GM19397 (cell line): ENCODE data around the gene CHD1.
"Not testable (repeated sequence)": the region's sequence is repeated elsewhere in the genome, so short reads cannot be mapped to it uniquely, and the experiment has no call there.

ENCODE experiments used
- ATAC-seq: cut with Tn5 transposase; IDR thresholded peaks from one replicate; pipeline ENCODE4 v1.9.1; 2021; ENCODE audit warnings: mild to moderate bottlenecking, moderate library complexity; ENCODE audit not compliant: unreplicated experiment

The CHD1 gene

GRCh38 chr5:98928873-98929709 lies at the start of gene CHD1:
CHD1 (minus strand) TSS chr5:98929007; CDS start chr5:98926386, 2,621 bp downstream.
- peak; percentile 61 for ATAC-seq

- ATAC-seq = no peak
These were observed 49.7 kb upstream of the CHD1 start for GRCh38 chr5:98978528-98978927.

GRCh38 chr5:98977723-98978122 lies 48.9 kb upstream of the CHD1 start:
- no peak for ATAC-seq

DNA sequence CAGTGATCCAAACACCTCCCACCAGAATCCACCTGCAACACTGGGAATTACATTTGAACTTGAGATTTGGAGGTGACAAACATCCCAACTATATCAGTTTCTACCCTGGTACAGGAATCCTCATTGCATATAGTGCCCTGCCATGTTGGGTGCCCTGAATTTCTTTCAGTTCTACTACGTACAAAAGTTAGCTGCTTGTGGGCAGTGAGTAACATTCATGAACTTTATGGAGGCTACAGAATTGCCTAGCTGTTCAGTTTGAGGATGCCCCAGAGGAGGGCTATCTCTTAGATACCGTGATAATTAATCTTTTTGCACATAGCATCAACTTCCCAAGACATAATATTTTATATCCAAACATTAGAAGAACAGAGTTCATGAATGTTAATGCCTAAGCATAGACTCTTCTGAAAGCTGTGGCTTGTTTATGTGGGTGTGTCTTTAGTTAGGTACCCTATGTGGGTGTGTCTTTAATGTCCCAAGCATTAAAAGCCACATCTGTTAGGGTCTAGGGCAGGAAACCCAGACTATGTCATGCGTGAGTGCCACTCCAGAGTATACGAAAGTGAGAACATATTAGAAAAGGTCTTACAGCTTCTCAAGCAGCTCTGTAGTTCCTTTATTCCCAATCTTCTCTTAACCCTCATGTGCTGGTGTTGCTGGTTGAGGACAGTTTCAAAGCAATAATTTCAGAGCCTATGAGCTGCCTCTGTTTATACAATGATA lies 47.0 kb upstream of the CHD1 start:
- peak; percentile 90 for ATAC-seq

DNA sequence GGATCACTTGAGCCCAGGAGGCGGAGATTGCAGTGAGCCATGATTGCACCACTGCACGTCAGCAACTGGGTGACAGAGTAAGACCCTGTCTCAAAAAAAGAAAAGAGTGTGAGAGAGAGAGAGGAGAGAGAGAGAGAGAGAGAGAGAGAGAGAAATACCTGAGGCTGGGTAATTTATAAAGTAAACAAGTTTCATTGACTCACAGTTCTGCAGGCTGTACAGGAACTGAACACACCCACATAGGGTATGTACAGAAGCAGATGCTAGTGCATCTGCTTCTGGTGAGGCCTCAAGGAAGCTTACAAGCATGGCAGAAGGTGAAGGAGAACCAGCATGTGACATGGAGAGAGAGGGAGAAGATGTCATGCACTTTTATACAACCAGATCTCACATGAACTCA lies 46.4 kb upstream of the CHD1 start:
- peak; percentile 48 for ATAC-seq

GRCh38 chr5:98969400-98969799 lies 40.6 kb upstream of the CHD1 start:
- no peak for ATAC-seq

GRCh38 chr5:98968056-98968564 lies 39.3 kb upstream of the CHD1 start:
- no peak for ATAC-seq

DNA sequence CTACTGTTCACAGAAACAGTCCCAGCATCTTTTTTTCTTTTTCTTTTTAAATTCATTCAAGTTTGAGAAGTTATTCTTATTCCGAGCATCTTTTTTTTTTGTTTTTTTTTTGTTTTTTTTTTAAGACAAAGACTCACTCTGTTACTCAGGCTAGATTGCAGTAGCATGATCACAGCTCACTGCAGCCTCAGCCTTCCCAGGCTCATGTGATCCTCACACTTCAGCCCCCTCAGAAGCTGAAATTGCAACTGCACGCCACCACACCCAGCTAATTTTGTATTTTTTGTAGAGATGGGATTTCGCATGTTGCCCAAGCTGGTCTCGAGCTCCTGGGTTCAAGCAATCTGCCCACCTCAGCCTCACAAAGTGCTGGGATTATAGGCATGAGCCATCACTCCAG lies 36.4 kb upstream of the CHD1 start:
- no peak for ATAC-seq

- ATAC-seq = no peak
These were observed 35.8 kb upstream of the CHD1 start for GRCh38 chr5:98964621-98965020.

DNA sequence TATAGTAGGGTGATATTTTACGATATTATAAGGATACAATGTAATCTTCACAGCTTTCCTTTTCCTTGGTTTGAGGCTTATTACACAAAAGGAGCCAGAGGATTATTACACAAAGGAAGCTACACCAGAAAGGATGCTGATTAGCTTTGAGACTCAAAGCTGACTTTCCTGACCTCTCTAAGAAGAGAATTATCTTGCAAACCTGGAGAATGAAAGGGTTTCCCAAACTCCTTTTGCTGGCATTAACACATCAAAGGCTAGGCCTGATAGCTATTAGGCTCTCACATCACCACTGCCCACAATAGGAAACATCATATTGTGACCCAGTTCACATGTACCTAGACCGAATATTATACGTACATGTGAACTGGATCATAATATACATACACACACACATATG lies 34.2 kb upstream of the CHD1 start:
- ATAC-seq = no peak

DNA sequence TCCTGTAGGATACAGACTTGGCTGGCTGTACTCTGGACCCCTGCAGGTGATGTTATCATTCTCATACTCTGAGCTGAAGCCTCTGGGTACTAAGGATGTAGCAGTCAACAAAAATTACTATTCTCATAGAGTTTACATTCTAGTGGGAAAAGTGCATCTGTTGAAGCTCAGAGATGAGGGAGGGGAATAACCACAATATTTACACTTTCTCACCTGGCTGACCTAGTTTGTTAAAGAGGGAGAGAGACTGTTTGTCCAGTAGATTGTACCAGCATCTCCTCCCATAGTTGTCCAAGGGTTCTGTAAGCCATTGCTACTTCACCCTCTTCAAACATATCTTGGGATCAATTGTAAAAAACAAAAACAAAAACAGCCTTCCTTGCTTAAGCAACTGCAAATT lies 33.8 kb upstream of the CHD1 start:
- no peak for ATAC-seq

DNA sequence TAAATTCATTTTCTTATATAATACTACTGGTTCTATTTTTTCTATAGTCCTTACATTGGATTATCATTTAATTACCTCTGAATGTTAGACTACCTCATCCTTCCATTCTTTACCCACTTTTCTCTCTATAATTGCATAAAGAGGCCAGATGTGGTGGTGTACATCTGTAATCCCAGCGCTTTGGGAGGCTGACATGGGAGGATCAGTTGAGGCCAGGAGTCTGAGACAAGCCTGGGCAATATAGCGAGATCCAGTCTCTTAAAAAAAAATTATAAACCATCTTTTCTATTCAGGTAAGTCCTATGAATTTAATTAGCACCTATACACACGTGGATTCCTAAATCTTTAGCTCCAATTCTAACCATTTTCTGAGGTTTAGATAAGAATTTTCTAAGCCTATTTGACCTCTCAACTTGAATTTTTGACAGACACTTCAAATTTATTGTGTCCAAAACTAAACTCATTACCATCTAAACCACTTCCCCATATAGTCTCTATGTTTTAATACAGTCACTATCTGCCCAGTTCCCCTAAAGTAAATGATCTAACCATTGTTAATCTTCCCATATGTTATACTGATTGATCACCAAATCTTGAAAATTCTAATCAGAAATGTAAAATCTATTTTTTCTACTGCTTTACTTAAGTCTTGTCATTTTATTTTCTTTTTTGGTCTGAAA lies 33.0 kb upstream of the CHD1 start:
- no peak for ATAC-seq

DNA sequence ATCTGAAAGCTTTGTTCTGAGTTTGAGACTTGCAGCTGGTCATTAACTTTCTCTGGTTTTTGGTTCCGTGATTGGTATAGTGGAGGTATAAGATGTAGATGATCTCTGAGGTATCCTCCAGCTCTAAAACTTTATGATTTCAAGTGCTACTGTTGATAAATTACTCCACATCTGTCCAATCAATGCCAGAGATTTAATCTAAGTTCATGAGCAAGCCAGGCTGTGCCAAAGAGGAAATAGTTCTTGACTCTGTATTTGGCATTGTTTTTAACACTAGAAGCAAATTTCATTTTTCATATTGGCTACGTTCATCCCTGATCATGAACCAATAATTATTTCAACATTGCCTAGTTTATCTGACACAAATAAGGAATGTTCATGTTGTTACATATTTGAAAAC lies 28.5 kb upstream of the CHD1 start:
- ATAC-seq = no peak

- not testable (repeated sequence) for ATAC-seq
These were observed 27.1 kb upstream of the CHD1 start for GRCh38 chr5:98955888-98956287.

- not testable (repeated sequence) for ATAC-seq
These were observed 26.7 kb upstream of the CHD1 start for GRCh38 chr5:98955471-98955870.

GRCh38 chr5:98954392-98955028 lies 25.7 kb upstream of the CHD1 start:
- ATAC-seq = no peak

- no peak for ATAC-seq
These were observed 14.0 kb upstream of the CHD1 start for GRCh38 chr5:98942847-98943246.

- ATAC-seq = no peak
These were observed 12.5 kb upstream of the CHD1 start for GRCh38 chr5:98941131-98941883.

DNA sequence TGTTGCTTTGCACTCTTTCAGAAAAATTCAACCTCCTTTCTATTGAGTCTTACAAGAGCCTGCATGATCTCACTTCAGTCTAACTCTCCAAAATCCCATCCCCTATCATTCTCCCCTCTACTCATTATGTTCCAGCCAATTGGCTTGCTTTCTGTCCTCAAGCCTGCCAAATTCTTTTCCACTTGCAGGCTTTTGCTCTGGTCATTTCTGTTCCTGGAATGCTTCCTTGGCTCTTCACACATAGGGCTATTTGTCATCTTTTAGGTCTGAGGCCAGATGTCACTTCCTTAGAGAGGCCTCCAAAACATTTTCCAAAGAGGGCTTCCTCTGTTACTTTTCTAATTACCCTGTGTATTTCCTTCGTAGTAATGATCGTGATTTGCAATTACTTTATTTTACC lies 11.8 kb upstream of the CHD1 start:
- ATAC-seq = no peak

GRCh38 chr5:98938464-98938863 lies 9.7 kb upstream of the CHD1 start:
- no peak for ATAC-seq
